HG03571 (cell line): Measurements from ENCODE around the gene MPRIP.
A peak's percentile ranks its signal among the peaks of the same experiment; 100 is the strongest.
"Not testable (repeated sequence)": the region's sequence is repeated elsewhere in the genome, so short reads cannot be mapped to it uniquely, and the experiment has no call there.

Experiments
- ATAC-seq: cut with Tn5 transposase; IDR thresholded peaks from one replicate; pipeline ENCODE4 v1.9.1; 2021; ENCODE audit not compliant: unreplicated experiment

MPRIP gene

GRCh38 chr17:17042384-17042736 lies at the start of gene MPRIP:
TSS of gene MPRIP (plus strand) at chr17:17042457. CDS start at chr17:17042849, 392 bp downstream.
- no peak for ATAC-seq

GRCh38 chr17:16994631-16995030 lies 47.6 kb upstream of the MPRIP start:
- ATAC-seq, result no peak

- ATAC-seq, result no peak
These were observed 46.3 kb upstream of the MPRIP start for GRCh38 chr17:16995930-16996329.

- not testable (repeated sequence) for ATAC-seq
These were observed 45.5 kb upstream of the MPRIP start for GRCh38 chr17:16996726-16997125.

GRCh38 chr17:16997514-16998429 lies 44.5 kb upstream of the MPRIP start:
- no peak for ATAC-seq

- ATAC-seq, result no peak
These were observed 42.2 kb upstream of the MPRIP start for GRCh38 chr17:16999931-17000625.

GRCh38 chr17:17001076-17001777 lies 41.0 kb upstream of the MPRIP start:
- ATAC-seq, result no peak

- peak; percentile 51 for ATAC-seq
These were observed 40.3 kb upstream of the MPRIP start for GRCh38 chr17:17001874-17002520.

GRCh38 chr17:17002731-17003715 lies 39.2 kb upstream of the MPRIP start:
- not testable (repeated sequence) for ATAC-seq

GRCh38 chr17:17004251-17004996 lies 37.8 kb upstream of the MPRIP start:
- no peak for ATAC-seq

GRCh38 chr17:17004997-17005614 lies 37.2 kb upstream of the MPRIP start:
- ATAC-seq, result not testable (repeated sequence)

GRCh38 chr17:17007891-17008290 lies 34.4 kb upstream of the MPRIP start:
- ATAC-seq, result not testable (repeated sequence)

- not testable (repeated sequence) for ATAC-seq
These were observed 33.4 kb upstream of the MPRIP start for GRCh38 chr17:17008621-17009397.

- not testable (repeated sequence) for ATAC-seq
These were observed 32.3 kb upstream of the MPRIP start for GRCh38 chr17:17009972-17010371.

GRCh38 chr17:17010545-17011034 lies 31.7 kb upstream of the MPRIP start:
- not testable (repeated sequence) for ATAC-seq

GRCh38 chr17:17011043-17011907 lies 31.0 kb upstream of the MPRIP start:
- not testable (repeated sequence) for ATAC-seq
